K562 (cell line): Measurements from ENCODE around the gene DTNBP1. TPM values are rescaled to one million over a fixed set of nuclear protein-coding genes. Genes with fewer than 3 reads are reported as not detected.

Experiments
- BCL6 ChIP-seq: fragments of 250-450 bp; sonication (Bioruptor Pico); IDR thresholded peaks from 2 replicates; pipeline ENCODE4 v1.4.0; 2020
- BCLAF1 ChIP-seq, 2 experiments: fragments of 450-650 bp in 1 of 2; IDR thresholded peaks; 2 replicates each; pipeline ENCODE4 v1.6.1; 2011 to 2017; ENCODE audit warnings: low read depth in 2 of 2, antibody characterized with exemption in 1 of 2, borderline replicate concordance in 1 of 2, low read length in 1 of 2, mild to moderate bottlenecking in 1 of 2, mixed read lengths in 1 of 2; ENCODE audit not compliant: control insufficient read depth in 1 of 2
- CREB5 ChIP-seq: fragments of 250-450 bp; sonication (Bioruptor Pico); IDR thresholded peaks from 2 replicates; pipeline ENCODE4 v1.5.0; 2020; ENCODE audit warnings: mild to moderate bottlenecking
- DACH1 ChIP-seq: fragments of 450-650 bp; IDR thresholded peaks from 2 replicates; pipeline ENCODE4 v1.6.1; 2018; ENCODE audit not compliant: partially characterized antibody
- E2F8 ChIP-seq: fragments of 450-650 bp; IDR thresholded peaks from 2 replicates; pipeline ENCODE4 v1.7.1; 2018; ENCODE audit warnings: mild to moderate bottlenecking, low read depth; ENCODE audit not compliant: partially characterized antibody
- ETV1 ChIP-seq: fragments of 450-650 bp; conservative IDR thresholded peaks from 2 replicates; pipeline ENCODE4 v1.6.1; 2016; ENCODE audit warnings: missing genetic modification characterization, control low read depth, low read depth, missing compliant biosample characterization
- FOXO4 ChIP-seq: fragments of 450-650 bp; formaldehyde crosslinking; IDR thresholded peaks from 2 replicates; pipeline ENCODE4 v1.4.0; 2020; ENCODE audit warnings: mild to moderate bottlenecking, moderate library complexity
- HMG20B ChIP-seq: fragments of 250-450 bp; sonication (Bioruptor Pico); IDR thresholded peaks from 2 replicates; pipeline ENCODE4 v1.5.0; 2021; ENCODE audit warnings: mild to moderate bottlenecking
- HNRNPH1 ChIP-seq: fragments of 200-400 bp; formaldehyde crosslinking; optimal IDR thresholded peaks from 2 replicates; pipeline ENCODE3; 2017; ENCODE audit warnings: low read depth, mild to moderate bottlenecking, low read length, moderate library complexity
- MCM5 ChIP-seq: fragments of 450-650 bp; IDR thresholded peaks from 2 replicates; pipeline ENCODE4 v1.6.1; 2016; ENCODE audit warnings: low read depth
- MCM7 ChIP-seq, 2 experiments: fragments of 450-650 bp; IDR thresholded peaks; 2 replicates each; pipeline ENCODE4 v1.6.1; 2016 to 2018
- MYBL2 ChIP-seq, 2 experiments: fragments of 450-650 bp in 1 of 2; sonication (generic) in 1 of 2; formaldehyde crosslinking in 1 of 2; IDR thresholded peaks; 2 replicates each; pipeline versions ENCODE4 v1.6.1 to v1.8.1; 2017 to 2022; ENCODE audit warnings: borderline replicate concordance in 1 of 2, inconsistent platforms in 1 of 2, low read depth in 1 of 2, mild to moderate bottlenecking in 1 of 2, missing genetic modification reagents in 1 of 2, moderate library complexity in 1 of 2
- PHB2 ChIP-seq: fragments of 450-650 bp; IDR thresholded peaks from 2 replicates; pipeline ENCODE4 v1.6.1; 2017; ENCODE audit warnings: low read depth
- SP2 ChIP-seq: IDR thresholded peaks from 2 replicates; pipeline ENCODE4 v1.6.1; 2011; ENCODE audit warnings: mild to moderate bottlenecking, low read depth, low read length, moderate library complexity; ENCODE audit not compliant: poor library complexity, severe bottlenecking; ENCODE audit errors: extremely low read depth
- SREBF1 ChIP-seq: fragments of 150-350 bp; IDR thresholded peaks from 2 replicates; pipeline ENCODE4 v1.6.1; 2014; ENCODE audit warnings: antibody characterized with exemption, low read depth, low read length, borderline replicate concordance
- ZC3H11A ChIP-seq: IDR thresholded peaks from 2 replicates; pipeline ENCODE4 v1.6.1; 2012; ENCODE audit warnings: low read depth, low read length, improper control_type of control experiment
- polyA plus RNA-seq, 8 experiments: library from polyadenylated mRNA; depleted of rRNA in 4 of 8; stranded (reverse) in 5 of 8; unstranded in 3 of 8; fragments of >200 nt; fragmentation: Nextera tagmentation in 2 of 8; fragmentation: Illumina TruSeq in 1 of 8; extraction: Ambion mirVana in 2 of 8; extraction: Trizol in 1 of 8; gene quantifications; 2 replicates each; pipeline versions ENCODE4 v1.2.1 to v1.2.3, GENCODE V29; 2011 to 2014; ENCODE audit warnings: inconsistent platforms in 1 of 8, missing spikeins in 1 of 8
- total RNA-seq, 7 experiments: library from RNA; depleted of rRNA in 6 of 7; stranded (reverse); fragments of >200 nt in 6 of 7; fragmentation: Illumina TruSeq in 2 of 7; extraction: Trizol in 2 of 7; gene quantifications; 2 replicates each; pipeline versions ENCODE4 v1.2.1 to v1.2.3, GENCODE V29; 2011 to 2021; ENCODE audit warnings: low replicate concordance in 1 of 7

The DTNBP1 gene
- total and polyA plus RNA-seq, 9 of the 15 experiments (the other 6 are each of a cell fraction or from before 2014, with no cell fraction given): 16.7 to 54.5 (median 21.4) TPM

- TF ChIP-seq MCM5: no peak
- no peak for TF ChIP-seq PHB2
- TF ChIP-seq ETV1 (tag): 0 out of 2 replicates have a peak, but pooled peaks have one; percentile 8
- no peak for TF ChIP-seq ZC3H11A
- no peak; the same call in 1 of the 2 replicates for TF ChIP-seq MYBL2 (IDR thresholded peaks at IDR 0.05; ENCODE audit: low read depth)
- no peak for TF ChIP-seq MYBL2 (CRISPR knock-in tag; IDR thresholded peaks at IDR 0.05; ENCODE audit: borderline replicate concordance)
- no peak for TF ChIP-seq HMG20B (CRISPR knock-in tag)
- TF ChIP-seq BCLAF1 (IDR thresholded peaks at IDR 0.05; ENCODE audit: borderline replicate concordance in 1 of 2, control insufficient read depth in 1 of 2, low read depth in 2 of 2, low read length in 1 of 2): no peak
- no peak for TF ChIP-seq MCM7 (IDR thresholded peaks at IDR 0.05)
- no peak for TF ChIP-seq SREBF1
- TF ChIP-seq CREB5 (CRISPR knock-in tag): no peak
- TF ChIP-seq SP2: no peak
- no peak for TF ChIP-seq HNRNPH1
- no peak for TF ChIP-seq BCL6 (CRISPR knock-in tag)
- no peak for TF ChIP-seq FOXO4 (CRISPR knock-in tag)
- peak; percentile 90 for TF ChIP-seq DACH1
- no peak for TF ChIP-seq E2F8
Observed at GRCh38 chr6:15481390-15482291, 181.2 kb downstream of the DTNBP1 start (continued).
